GM19395 (cell line): ENCODE data around the gene ITGA8.
"Not testable (repeated sequence)": the region's sequence is repeated elsewhere in the genome, so short reads cannot be mapped to it uniquely, and the experiment has no call there.

Experiments
- ATAC-seq: cut with Tn5 transposase; IDR thresholded peaks from one replicate; pipeline ENCODE4 v1.9.1; 2021; ENCODE audit warnings: mild to moderate bottlenecking, moderate library complexity; ENCODE audit not compliant: unreplicated experiment

Gene ITGA8

GRCh38 chr10:15719899-15720634, at the start of gene ITGA8:
ITGA8 (minus strand) TSS chr10:15719922; CDS start chr10:15719771, 151 bp downstream.
- ATAC-seq, result no peak

- no peak for ATAC-seq
Observed at GRCh38 chr10:15764892-15765454, 45.3 kb upstream of the ITGA8 start.

- ATAC-seq, result no peak
Observed at GRCh38 chr10:15763006-15763405, 43.3 kb upstream of the ITGA8 start.

GRCh38 chr10:15762239-15762638, 42.5 kb upstream of the ITGA8 start:
- not testable (repeated sequence) for ATAC-seq

- ATAC-seq, result not testable (repeated sequence)
Observed at GRCh38 chr10:15761224-15761623, 41.5 kb upstream of the ITGA8 start.

- no peak for ATAC-seq
Observed at GRCh38 chr10:15760681-15761080, 41.0 kb upstream of the ITGA8 start.

- ATAC-seq, result no peak
Observed at GRCh38 chr10:15759265-15759664, 39.5 kb upstream of the ITGA8 start.

- no peak for ATAC-seq
Observed at GRCh38 chr10:15758618-15759017, 38.9 kb upstream of the ITGA8 start.

- ATAC-seq, result no peak
Observed at GRCh38 chr10:15754937-15755336, 35.2 kb upstream of the ITGA8 start.

- ATAC-seq, result no peak
Observed at GRCh38 chr10:15751046-15751445, 31.3 kb upstream of the ITGA8 start.

GRCh38 chr10:15748126-15748525, 28.4 kb upstream of the ITGA8 start:
- no peak for ATAC-seq

- ATAC-seq, result no peak
Observed at GRCh38 chr10:15747632-15748031, 27.9 kb upstream of the ITGA8 start.

- no peak for ATAC-seq
Observed at GRCh38 chr10:15745751-15746150, 26.0 kb upstream of the ITGA8 start.

GRCh38 chr10:15744217-15744865, 24.6 kb upstream of the ITGA8 start:
- ATAC-seq, result peak; percentile 80

GRCh38 chr10:15743443-15743842, 23.7 kb upstream of the ITGA8 start:
- ATAC-seq, result no peak

GRCh38 chr10:15742836-15743235, 23.1 kb upstream of the ITGA8 start:
- ATAC-seq, result no peak

- no peak for ATAC-seq
Observed at GRCh38 chr10:15742102-15742501, 22.4 kb upstream of the ITGA8 start.

GRCh38 chr10:15741581-15741980, 21.9 kb upstream of the ITGA8 start:
- no peak for ATAC-seq

GRCh38 chr10:15740261-15740660, 20.5 kb upstream of the ITGA8 start:
- ATAC-seq, result no peak

GRCh38 chr10:15739254-15739970, 19.7 kb upstream of the ITGA8 start:
- ATAC-seq, result no peak

- ATAC-seq, result no peak
Observed at GRCh38 chr10:15738270-15738925, 18.7 kb upstream of the ITGA8 start.
